ENCODE results near the gene POLG. TPM values are rescaled to one million over a fixed set of nuclear protein-coding genes. Genes with fewer than 3 reads are reported as not detected.

Gene POLG
- polyA plus RNA-seq, 1 donor (not counting 4 experiments of a cell fraction or from before 2014, with no cell fraction given), result 29.6 TPM

DNA sequence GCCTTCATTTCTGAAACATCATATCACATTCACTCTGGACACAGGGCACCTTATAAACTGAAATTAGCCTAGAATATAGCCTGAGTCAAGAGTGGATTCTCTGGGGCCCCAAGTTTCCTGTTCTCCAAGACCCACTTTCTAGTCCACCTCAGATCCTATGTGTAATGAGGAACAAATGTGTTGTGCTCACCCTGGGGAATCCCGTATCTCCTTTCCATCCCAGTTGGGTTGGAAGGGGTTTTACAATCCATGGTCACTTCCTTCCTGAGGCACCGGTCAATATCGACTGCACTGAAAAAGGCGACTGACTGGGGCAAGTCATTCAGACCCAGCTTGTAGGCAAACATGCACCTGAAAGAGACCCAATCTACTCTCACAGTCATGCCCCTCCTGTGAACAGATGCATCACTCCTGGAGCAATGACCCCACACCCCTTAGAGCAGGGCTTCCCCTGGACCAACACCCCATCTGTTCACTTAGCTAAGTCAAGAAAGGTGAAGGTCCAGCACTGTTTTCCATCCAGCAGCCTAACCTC lies 17.4 kb downstream of the POLG start:
- Histone ChIP-seq H3K4me3 (ENCODE audit: control insufficient read depth in 2 of 3, extremely low read depth in 1 of 3, insufficient read depth in 2 of 3, low read depth in 1 of 3, low read length in 3 of 3) (no peak overlapping the region), H3K9me1 (ENCODE audit: control insufficient read depth, extremely low read depth, insufficient read depth, low read length) (no peaks in the 10 kb centered on the region), H3K9me3 (ENCODE audit: control insufficient read depth, low read depth, low read length) (no peaks in the 10 kb centered on the region), H3K27ac (ENCODE audit: control insufficient read depth, insufficient read depth, low read length) (no peak overlapping the region), H3K36me3 (ENCODE audit: control insufficient read depth in 2 of 2, extremely low read depth in 1 of 2, insufficient read depth in 2 of 2, low read length in 2 of 2) (peaks cover 43 to 57% of the 10 kb centered on the region in 2 experiments), H3K4me2 (ENCODE audit: control insufficient read depth, extremely low read depth, insufficient read depth, low read depth, low read length) (no peak overlapping the region), H3K9ac (ENCODE audit: control insufficient read depth, extremely low read depth, insufficient read depth, low read length) (no peak overlapping the region), H3K4me1 (ENCODE audit: control insufficient read depth, extremely low read depth, insufficient read depth, low read length) (no peaks in the 10 kb centered on the region), H3K27me3 (ENCODE audit: control insufficient read depth, extremely low read depth, insufficient read depth, low read length) (no peaks in the 10 kb centered on the region), H3K79me2 (ENCODE audit: control insufficient read depth, insufficient read depth, low read length) (peaks cover 4% of the 10 kb centered on the region), H2AFZ (ENCODE audit: control insufficient read depth, low read length) (no peak overlapping the region), H4K20me1 (ENCODE audit: control insufficient read depth, extremely low read depth, insufficient read depth, low read length) (peaks cover 8% of the 10 kb centered on the region)
- DNase-seq (ENCODE audit: low read depth, low spot score) (no peak), FAIRE-seq (no peak)
- TF ChIP-seq, protein P1, sequence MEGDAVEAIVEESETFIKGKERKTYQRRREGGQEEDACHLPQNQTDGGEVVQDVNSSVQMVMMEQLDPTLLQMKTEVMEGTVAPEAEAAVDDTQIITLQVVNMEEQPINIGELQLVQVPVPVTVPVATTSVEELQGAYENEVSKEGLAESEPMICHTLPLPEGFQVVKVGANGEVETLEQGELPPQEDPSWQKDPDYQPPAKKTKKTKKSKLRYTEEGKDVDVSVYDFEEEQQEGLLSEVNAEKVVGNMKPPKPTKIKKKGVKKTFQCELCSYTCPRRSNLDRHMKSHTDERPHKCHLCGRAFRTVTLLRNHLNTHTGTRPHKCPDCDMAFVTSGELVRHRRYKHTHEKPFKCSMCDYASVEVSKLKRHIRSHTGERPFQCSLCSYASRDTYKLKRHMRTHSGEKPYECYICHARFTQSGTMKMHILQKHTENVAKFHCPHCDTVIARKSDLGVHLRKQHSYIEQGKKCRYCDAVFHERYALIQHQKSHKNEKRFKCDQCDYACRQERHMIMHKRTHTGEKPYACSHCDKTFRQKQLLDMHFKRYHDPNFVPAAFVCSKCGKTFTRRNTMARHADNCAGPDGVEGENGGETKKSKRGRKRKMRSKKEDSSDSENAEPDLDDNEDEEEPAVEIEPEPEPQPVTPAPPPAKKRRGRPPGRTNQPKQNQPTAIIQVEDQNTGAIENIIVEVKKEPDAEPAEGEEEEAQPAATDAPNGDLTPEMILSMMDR (optimal IDR thresholded peaks at IDR 0.05 in 1 of 3, IDR thresholded peaks at IDR 0.05 in 1 of 3, conservative IDR thresholded peaks at IDR 0.05 in 1 of 3; ENCODE audit: extremely low read depth in 1 of 3, insufficient read depth in 2 of 3, low read length in 3 of 3), result no peak
- TF ChIP-seq EZH2 (IDR thresholded peaks at IDR 0.05; ENCODE audit: low read length), result no peak
- dilution Hi-C loops (cut with MboI; ENCODE audit: extremely low pct_ligation_motif_present, low sequenced_read_pairs), result no loop called here

GRCh38 chr15:89316504-89316903 lies 18.1 kb downstream of the POLG start:
- Histone ChIP-seq H3K36me3 (ENCODE audit: control insufficient read depth in 2 of 2, extremely low read depth in 1 of 2, insufficient read depth in 2 of 2, low read length in 2 of 2) (peaks cover 36 to 49% of the 10 kb centered on the region in 2 experiments), H3K9ac (ENCODE audit: control insufficient read depth, extremely low read depth, insufficient read depth, low read length) (no peak overlapping the region), H3K9me3 (ENCODE audit: control insufficient read depth, low read depth, low read length) (no peaks in the 10 kb centered on the region), H2AFZ (ENCODE audit: control insufficient read depth, low read length) (no peak overlapping the region), H3K27ac (ENCODE audit: control insufficient read depth, insufficient read depth, low read length) (no peak overlapping the region), H4K20me1 (ENCODE audit: control insufficient read depth, extremely low read depth, insufficient read depth, low read length) (peaks cover 8% of the 10 kb centered on the region), H3K9me1 (ENCODE audit: control insufficient read depth, extremely low read depth, insufficient read depth, low read length) (no peaks in the 10 kb centered on the region), H3K27me3 (ENCODE audit: control insufficient read depth, extremely low read depth, insufficient read depth, low read length) (no peaks in the 10 kb centered on the region), H3K4me2 (ENCODE audit: control insufficient read depth, extremely low read depth, insufficient read depth, low read depth, low read length) (no peak overlapping the region), H3K79me2 (ENCODE audit: control insufficient read depth, insufficient read depth, low read length) (no peaks in the 10 kb centered on the region), H3K4me3 (ENCODE audit: control insufficient read depth in 2 of 3, extremely low read depth in 1 of 3, insufficient read depth in 2 of 3, low read depth in 1 of 3, low read length in 3 of 3) (no peak overlapping the region), H3K4me1 (ENCODE audit: control insufficient read depth, extremely low read depth, insufficient read depth, low read length) (no peaks in the 10 kb centered on the region)
- TF ChIP-seq, protein P1 (optimal IDR thresholded peaks at IDR 0.05 in 1 of 3, IDR thresholded peaks at IDR 0.05 in 1 of 3, conservative IDR thresholded peaks at IDR 0.05 in 1 of 3; ENCODE audit: extremely low read depth in 1 of 3, insufficient read depth in 2 of 3, low read length in 3 of 3), result no peak
- no peak for TF ChIP-seq EZH2 (IDR thresholded peaks at IDR 0.05; ENCODE audit: low read length)
- dilution Hi-C loops (cut with MboI; ENCODE audit: extremely low pct_ligation_motif_present, low sequenced_read_pairs), result no loop called here
- FAIRE-seq, result no peak
- DNase-seq (ENCODE audit: low read depth, low spot score), result no peak
